HG02885 (cell line): ENCODE measurements around the gene GNGT1.

Experiments
- ATAC-seq: cut with Tn5 transposase; IDR thresholded peaks from one replicate; pipeline ENCODE4 v1.9.1; 2021; ENCODE audit warnings: mild to moderate bottlenecking; ENCODE audit not compliant: unreplicated experiment, poor library complexity

GNGT1 gene

DNA sequence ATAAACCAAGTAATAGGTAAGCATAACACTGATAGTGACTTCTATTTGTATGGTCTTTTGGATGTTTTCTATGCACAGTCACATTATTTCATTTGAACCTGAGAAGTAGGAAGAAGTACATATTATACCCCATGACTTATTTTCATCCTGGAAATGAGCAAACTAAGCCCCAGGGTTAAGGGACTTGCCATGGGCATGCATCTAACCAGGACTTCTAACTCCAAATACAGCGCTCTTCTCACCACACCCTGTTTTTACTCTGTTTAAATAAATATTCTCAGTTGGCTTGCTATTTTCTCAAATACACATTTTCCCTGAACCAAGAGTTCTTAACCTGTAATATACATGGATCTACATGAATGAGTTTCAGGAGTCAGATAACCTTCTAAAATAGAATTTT, 31.5 kb downstream of the GNGT1 start:
- ATAC-seq, result no peak

DNA sequence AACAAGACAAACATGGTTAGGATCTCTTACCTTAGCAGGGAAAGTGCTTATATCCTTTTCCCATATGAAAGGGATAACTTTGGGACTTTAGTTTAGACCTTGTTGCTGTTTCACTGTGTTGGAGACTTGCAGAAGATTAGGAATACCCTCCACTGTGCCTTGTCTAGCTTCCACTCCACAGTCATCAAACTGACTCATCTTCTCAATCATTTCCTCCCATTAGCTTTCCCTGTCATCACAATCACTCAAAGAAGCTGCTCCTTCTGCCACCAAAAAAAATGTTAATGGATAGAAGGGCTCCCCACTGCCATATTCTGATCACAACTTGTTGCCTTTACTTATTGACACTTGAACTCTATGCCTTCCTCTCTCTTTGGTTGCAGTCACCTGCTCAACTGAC, 31.9 kb downstream of the GNGT1 start:
- no peak for ATAC-seq

DNA sequence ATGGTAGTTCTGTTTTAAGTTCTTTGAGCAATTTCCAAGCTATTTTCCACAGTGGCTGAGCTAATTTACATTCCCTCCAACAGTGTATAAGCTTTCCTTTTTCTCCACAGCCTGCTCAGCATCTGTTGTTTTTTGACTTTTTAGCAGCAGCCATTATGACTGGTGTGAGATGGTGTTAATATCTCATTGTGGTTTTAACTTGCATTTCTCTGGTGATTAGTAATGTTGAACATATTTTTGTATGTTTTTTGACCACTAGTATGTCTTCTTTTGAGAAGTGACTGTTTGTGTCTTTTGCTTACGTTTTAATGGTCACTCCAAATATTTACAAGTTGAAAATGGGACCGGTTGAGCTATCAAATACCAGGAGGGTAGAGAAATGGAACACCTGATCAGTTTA, 35.6 kb downstream of the GNGT1 start:
- no peak for ATAC-seq

DNA sequence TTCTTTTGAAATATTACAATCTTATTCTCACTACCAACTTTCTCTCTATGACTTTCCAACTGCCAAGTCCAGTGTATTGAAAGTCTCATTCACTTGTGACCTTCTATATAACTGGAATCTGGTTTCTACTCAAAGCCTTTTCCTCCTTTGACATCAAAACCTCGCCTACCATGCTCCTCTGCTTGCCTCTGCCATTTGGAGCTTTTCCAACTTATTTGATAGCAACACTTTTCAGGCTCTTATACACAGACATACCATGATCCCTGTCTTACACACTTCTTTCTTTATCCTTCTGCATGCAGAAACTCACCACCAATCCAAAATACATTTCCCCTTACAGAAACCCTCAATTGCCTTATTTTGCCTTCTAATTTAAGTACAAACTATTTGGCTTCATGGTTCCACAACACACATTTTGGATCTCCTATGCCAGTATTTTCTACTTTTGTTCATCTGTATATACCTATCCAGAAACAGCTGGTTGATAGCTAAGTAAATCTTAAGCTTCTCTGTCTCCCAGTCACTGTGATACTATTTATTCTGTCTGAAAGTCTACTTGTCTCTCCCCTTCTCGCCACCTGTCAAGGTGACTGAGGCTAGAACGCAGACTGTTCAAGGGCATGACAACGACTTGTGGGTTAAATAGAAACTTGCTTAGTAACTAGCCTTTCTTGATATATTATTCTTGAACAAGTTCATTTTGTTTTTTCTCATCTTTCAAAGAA, 37.6 kb downstream of the GNGT1 start:
- ATAC-seq, result no peak

DNA sequence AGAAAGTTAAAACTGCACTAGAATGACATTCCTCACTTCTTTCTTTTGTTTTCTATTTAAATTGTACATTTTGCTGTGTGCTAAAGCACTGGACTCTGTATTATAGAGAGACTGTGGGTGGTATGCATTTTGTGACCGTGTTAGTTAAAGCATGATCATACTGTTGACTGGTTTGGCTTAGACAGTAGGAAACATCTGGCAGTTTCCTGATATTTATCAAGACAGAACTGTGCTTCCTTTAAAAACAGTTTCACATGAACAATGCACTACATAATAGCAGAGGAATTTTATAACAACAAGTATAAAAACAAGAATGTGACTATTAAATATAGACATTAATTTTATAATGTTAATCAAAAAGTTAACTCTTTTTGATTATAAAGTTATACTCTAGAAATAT, 38.3 kb downstream of the GNGT1 start:
- no peak for ATAC-seq

DNA sequence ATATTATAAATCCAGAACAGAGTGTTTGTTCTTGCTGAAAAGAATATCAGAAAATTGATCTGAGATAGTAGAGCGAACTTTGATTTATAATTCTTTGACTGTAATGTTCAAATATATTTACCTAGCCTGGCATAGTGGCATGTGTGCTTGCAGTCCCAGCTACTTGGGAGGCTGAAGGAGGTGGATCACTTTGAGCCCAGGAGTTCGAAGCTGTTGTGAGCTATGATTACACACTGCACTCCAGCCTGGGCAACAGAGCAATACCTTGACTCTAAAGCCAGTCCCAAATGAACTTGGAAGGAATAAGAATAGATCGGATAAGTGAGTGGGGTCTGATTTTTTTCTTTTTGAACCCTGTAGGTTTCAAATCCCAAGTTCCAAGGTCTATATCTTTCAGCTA, 38.7 kb downstream of the GNGT1 start:
- ATAC-seq, result no peak

DNA sequence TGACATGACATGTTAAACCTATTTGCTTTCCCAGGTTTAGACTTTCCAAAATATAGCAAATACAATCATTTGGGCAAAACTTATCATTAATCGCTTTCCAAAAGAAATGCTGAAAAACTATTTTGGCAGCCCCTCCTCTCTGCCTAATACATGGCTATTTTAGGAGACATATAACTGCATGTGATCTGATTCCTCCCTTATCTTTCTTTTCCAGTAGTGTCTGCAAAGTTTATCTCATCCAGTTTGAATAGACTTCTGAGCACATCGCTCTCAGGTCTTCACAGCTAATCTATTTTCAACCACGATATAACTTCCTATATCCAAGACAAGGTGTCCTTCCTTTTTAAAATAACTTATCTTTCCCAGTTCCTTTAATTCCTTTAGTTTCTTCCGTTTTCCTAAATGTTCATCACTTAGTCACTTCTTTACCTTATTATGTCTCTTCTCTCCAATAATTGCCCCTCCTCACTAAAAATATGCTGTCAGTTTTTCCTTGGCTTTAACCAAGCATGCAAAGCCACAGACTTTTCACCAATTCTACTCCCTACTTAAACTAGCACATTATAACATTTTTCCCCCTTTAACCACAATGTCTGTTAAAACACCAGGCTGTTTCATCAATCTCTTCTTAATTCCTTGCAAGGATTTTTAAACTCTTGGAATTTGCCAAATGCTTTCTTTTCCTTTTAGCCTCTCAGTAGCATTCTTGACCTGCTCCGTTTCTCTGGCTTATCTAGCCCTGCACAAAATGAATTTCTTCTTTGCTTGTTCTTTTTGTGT, 39.6 kb downstream of the GNGT1 start:
- ATAC-seq, result no peak

DNA sequence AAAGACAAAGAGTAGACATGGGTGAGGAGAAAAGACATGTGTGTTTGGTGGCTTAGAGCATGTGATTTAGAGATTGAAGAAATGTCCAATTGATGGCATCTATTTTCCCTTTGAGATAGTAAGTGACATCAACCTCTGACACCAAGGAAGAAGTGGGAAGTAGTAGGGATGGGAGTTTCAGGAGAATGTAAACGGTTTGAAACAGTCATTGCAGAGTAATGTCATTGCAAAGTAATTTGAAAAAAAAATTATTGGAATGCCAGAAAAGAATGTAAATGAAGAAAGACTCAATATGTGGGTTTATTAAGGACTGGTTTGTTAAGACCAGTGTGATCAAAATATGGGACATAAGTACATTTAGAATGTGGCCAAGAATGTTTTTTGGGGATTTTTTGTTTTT, 41.7 kb downstream of the GNGT1 start:
- ATAC-seq, result no peak

DNA sequence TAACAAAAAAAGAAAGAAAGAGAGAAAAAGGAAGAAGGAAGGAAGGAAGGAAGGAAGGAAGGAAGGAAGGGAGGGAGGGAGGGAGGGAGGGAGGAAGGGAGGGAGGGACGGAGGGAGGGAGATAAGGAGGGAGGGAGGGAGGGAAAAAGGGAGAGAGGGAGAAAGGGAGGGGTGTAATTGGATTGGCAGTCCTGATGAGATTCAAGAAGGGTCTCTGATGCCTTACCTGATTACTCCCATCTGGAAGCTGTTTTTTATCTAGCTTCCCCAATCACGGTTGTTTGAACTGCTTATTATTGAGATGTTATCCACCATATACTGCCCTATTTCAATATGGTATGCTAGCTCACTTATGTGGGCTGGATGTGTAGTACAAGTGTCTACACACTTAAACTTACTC, 42.5 kb downstream of the GNGT1 start:
- ATAC-seq, result no peak

DNA sequence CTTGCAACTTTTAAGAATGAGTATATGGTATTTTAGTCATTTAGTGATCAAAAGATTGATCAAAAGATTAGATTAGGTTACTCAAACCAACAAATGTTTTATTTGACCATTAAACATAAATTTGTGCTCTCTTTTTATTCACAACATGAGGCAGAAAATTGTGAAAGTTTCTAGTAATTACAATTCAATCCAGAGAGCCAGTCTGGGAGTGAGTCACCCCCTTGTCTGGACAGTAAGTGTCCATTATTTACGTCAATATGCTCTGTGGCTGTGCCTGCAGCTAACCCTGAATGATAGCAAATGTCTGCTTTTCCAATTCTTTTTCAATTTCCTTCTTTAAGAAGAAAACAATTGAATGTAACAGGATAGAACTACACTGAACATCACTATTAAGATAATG, 43.1 kb downstream of the GNGT1 start:
- no peak for ATAC-seq

DNA sequence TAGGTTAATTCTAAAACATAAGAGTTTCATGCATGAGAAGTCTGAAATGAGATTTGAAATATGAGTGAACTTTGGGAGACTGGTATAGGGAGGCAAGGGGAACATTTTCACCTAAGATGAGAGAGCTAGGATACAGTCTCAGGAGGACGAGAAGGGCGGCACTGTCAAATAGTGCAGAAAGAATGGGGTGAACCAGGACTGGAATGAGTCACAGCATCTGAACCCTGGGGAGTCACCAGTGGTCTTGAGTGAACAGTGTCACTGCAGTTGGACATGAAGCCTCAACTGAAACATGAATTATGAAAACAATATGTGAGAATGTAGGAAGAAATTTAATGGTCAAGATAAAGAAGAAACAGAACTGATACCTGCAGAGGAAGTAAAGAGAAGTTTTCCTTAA, 48.9 kb downstream of the GNGT1 start:
- peak; percentile 85 for ATAC-seq

DNA sequence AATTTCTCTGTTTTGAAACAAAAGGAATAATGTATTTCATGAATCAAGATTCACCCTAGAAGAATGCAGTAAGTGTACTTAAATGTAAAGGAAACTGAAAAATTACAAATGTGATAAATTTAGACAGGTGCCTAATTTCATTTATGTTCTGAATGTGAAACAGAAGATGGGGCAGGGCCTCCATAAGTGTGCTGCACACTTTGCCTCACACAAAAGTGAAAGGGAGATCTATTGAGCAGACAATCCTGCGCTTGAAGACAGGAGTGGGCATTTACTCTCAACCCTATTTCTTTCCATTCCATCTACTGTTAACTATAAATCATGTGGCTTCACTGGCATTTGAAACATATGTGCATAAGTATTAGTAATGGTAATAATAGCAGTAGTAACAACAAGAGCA, 51.4 kb downstream of the GNGT1 start:
- ATAC-seq, result peak; percentile 53

DNA sequence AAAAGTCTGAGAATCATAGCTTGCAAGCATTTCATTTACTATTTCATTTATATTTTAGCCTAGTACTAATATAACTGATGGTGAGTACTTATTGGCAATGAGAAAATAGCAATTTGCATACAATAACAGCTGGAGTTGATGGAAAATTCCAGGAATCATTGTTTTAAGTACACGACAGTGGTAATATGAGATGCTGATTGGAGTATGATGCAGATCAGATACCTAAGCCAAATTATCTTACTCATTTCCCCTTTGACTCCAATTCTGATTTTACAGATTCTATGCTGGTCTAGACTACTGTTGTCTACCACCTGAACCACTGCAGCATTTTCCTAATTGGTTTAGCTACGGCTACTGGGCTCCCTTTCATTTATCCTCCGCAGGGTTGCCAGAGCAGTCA, 51.8 kb downstream of the GNGT1 start:
- no peak for ATAC-seq

DNA sequence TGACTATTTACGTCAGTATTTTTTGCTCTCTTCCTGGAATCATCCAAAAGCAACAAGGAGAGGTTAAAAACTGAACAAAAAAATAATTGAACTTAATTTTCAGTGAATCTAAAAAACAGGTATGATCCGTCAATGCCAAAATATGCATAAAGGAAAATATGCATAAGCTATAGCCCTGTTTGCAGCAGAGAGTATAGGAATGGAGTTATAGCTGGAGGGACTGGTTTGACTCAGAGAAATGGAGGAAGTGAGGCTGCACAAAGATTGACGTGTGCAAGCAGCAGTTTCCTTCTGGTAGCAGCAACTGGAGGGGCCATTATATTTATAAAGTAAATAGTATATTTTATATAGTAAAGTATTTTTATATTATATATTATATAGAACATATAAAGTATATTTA, 52.3 kb downstream of the GNGT1 start:
- peak; percentile 33 for ATAC-seq
